Retina (tissue), 1 donor: ENCODE results near the gene TSSK1B.

ENCODE experiments used
- DNase-seq: peaks from one replicate; pipeline ENCODE4 v3.0.0-alpha.2; 2016

Gene TSSK1B

DNA sequence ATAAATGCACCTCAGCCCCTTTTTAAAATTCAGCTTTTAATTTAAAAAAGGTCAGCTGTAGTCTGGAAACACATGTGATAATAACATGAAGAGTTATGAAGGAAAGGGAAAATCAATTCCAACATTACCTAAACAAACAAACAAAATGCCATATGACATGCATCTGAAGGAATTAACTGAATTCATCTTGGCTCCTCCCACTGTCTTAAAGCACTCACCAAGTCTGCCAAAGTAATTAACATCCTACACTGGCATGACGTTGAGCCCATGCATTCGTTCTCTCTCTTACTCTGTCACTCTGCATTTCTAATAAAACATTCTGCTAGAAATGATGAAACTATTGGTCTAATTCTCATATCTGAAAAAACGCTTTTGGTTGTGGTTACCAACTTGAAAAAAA, 37.7 kb downstream of the TSSK1B start:
- DNase-seq: no peak

DNA sequence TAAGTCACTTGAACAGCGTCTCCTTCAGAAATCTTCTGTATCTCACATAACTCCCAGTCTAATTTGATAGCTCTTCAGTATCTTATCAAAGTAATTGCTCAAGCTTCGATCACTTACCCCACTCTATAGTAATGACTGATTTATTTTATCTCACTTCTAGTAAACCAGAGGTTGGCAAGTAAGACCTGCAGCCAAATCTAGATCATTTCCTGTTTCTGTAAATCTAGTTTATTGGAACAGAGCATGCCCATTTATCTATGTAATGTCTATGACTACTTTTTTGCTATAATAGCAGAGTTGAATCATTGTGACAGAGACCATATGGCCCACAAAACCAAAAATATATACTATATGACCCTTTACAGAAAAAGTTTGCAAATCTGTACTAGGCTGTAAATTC, 40.1 kb downstream of the TSSK1B start:
- DNase-seq: no peak

DNA sequence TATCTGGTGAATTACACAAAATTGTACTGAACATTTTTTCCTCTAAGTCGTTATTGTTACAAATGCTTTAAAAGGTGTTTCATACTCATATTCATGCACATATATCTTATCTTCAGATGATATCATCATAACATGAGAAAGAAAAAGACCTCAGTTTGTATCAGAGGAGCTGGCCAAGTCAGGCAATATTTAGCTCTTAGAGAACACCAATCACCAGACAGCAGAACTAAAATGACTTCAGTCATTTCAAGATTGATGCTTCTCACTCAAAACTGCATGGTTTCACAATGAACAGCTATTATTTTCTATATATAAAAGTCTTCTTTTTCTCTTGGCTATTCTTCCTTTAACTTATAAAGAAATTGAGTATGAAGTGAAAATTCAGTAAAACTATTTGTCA, 44.6 kb downstream of the TSSK1B start:
- no peak for DNase-seq

DNA sequence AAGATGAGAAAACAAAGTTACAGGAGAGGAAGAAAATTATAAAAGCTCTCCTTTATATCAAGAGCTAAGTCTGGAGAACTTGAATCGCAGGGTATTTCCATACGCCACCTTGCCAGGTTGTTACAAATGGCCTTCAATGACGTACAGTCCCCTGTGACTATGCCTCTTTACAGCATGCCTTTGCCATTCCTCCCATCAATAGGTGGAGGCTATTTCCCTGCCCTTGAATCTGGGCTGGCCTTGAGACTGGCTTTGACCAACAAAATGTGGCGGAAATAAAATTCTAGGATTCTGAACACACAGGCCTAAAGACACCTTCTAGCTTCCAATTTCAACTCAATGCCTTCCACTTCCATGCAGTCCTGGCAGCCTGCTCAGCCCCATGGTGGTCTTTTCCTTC, 45.7 kb downstream of the TSSK1B start:
- no peak for DNase-seq

DNA sequence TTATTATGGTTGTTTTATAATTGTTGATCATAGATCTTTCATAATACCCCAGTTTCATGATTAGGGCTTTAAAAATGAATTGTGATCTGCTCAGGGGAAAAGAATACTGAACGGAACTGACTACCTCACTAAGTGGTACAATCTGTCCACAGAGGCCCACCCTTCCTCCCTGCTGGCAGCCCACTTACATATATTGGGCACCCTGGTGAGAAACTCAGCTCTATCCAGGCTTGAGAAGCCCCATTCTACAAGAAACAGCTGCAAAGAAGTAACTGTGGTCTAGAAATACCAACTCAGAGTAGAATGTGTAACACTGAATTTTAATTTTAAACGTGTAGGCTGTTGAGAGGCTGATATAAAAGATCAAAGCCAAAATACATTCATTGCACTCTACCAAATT, 46.9 kb downstream of the TSSK1B start:
- no peak for DNase-seq

DNA sequence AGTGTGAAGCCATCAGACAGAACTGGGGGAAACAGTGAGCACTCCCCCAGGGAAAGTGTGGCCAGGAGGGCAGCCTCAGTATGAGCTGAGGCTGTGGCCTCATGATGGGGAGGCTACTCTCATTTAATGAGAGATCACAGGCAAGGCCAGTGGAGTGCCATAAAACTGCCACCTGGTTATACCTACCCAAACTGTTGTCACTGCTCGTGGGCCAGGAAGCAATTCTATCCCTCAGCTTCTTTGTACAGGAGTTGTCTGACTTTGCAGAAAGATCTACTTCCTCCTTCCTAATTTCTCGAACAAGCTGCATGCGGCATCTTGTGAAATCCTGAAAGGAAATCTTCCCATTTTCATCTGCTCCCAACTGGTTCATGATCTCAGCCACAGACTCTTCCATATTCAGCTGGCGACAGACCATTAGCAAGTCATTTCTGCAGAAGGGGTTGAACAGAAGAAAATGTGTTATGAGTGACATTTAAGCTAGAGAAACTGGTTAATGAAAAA, 50.0 kb downstream of the TSSK1B start:
- DNase-seq: no peak

DNA sequence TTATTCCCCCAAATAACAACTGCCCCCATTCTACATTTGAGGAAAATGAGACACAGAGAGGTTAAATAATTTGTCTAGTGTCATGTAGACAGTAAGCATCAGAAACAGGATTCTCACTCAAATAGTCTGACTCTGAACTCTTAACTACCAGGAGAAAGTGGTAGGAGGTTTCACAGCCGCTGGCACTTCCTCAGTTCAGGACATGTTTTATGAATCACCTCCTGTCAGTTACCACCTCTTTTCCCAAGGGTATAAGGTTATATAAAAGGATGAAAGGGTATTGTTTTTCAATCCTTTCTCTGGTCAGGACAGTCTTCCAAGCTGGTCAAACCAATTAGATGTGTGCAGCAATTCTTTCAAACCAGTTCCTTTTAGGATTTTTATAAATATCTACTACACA, 52.1 kb downstream of the TSSK1B start:
- DNase-seq: no peak
